HepG2 (cell line): ENCODE results near the gene CACHD1. TPM values are rescaled to one million over a fixed set of nuclear protein-coding genes. Genes with fewer than 3 reads are reported as not detected.

Experiments
- ATAC-seq: fragments of 200-7000 bp; cut with Tn5 transposase; 3 replicates; pipeline ENCODE4 v1.9.1; 2020; ENCODE audit warnings: mild to moderate bottlenecking, moderate library complexity
- BruUV-seq: library from RNA; stranded (reverse); fragments of 400-500 nt; replicated peaks from 2 replicates; lab custom pipeline; 2021; lab: Mats Ljungman, UMichigan
- CTCF ChIA-PET: fragments of 300-600 bp; formaldehyde crosslinking; extraction: SDS; loops from one replicate; lab custom pipeline; 2021; ENCODE audit warnings: low total read pairs, inconsistent platforms, low intra/inter-chr PET ratio; lab: Yijun Ruan, JAX
- POLR2A ChIA-PET: fragments of 350-600 bp; sonication (Branson Sonifier 250); formaldehyde crosslinking; loops from one replicate; lab custom pipeline; 2020; ENCODE audit warnings: antibody characterized with exemption, inconsistent platforms; lab: Yijun Ruan, JAX
- DNase-seq: peaks from one replicate; pipeline ENCODE4 v3.0.0-alpha.2; 2015; ENCODE audit warnings: low spot score
- FAIRE-seq: peaks from 3 replicates; lab custom pipeline; 2011; peaks lifted over from hg19 to GRCh38; lab: Jason Lieb, UNC
- H2AFZ ChIP-seq: one replicate; pipeline ENCODE4 v1.6.1; 2011; ENCODE audit warnings: low read length, inconsistent platforms
- H3K27ac ChIP-seq: fragments of 300-600 bp; 3 replicates; pipeline ENCODE4 v1.8.0; 2011; ENCODE audit warnings: mixed run types, mild to moderate bottlenecking, mixed read lengths, low read length, inconsistent platforms; ENCODE audit not compliant: insufficient read depth; ENCODE audit errors: extremely low read length
- H3K27me3 ChIP-seq, 2 experiments: fragments of 200-600 bp in 1 of 2; 2 replicates in 1 of 2; 3 replicates in 1 of 2; pipeline versions ENCODE4 v1.6.0 to v1.8.0; 2011; ENCODE audit warnings: low read length in 2 of 2, mild to moderate bottlenecking in 2 of 2, moderate library complexity in 2 of 2, inconsistent platforms in 1 of 2; ENCODE audit not compliant: insufficient read depth in 2 of 2, control insufficient read depth in 1 of 2
- H3K36me3 ChIP-seq, 2 experiments: fragments of 200-600 bp in 1 of 2; replicated peaks in 1 of 2; 2 replicates in 1 of 2; 3 replicates in 1 of 2; pipeline versions ENCODE4 v1.5.1 to v1.8.0; 2011; ENCODE audit warnings: low read length in 2 of 2, inconsistent platforms in 1 of 2; ENCODE audit not compliant: insufficient read depth in 2 of 2, control insufficient read depth in 1 of 2
- H3K4me1 ChIP-seq: 2 replicates; pipeline ENCODE4 v1.5.1; 2012; ENCODE audit warnings: low read length, inconsistent platforms; ENCODE audit not compliant: insufficient read depth
- H3K4me2 ChIP-seq: 2 replicates; pipeline ENCODE4 v1.6.0; 2011; ENCODE audit warnings: low read depth, low read length, inconsistent platforms
- H3K4me3 ChIP-seq, 3 experiments: fragments of 200-600 bp in 1 of 3; sonication (generic), shearing (Covaris generic) in 1 of 3; replicated peaks in 1 of 3; 2 replicates each; pipeline ENCODE4 v1.5.1; 2011 to 2016; ENCODE audit warnings: low read length in 3 of 3, inconsistent platforms in 2 of 3, low read depth in 2 of 3, mild to moderate bottlenecking in 2 of 3, control low read depth in 1 of 3, mixed read lengths in 1 of 3; ENCODE audit not compliant: insufficient read depth in 1 of 3
- H3K79me2 ChIP-seq: one replicate; pipeline ENCODE4 v1.6.1; 2011; ENCODE audit warnings: low read length, inconsistent platforms; ENCODE audit not compliant: insufficient read depth
- H3K9ac ChIP-seq: 2 replicates; pipeline ENCODE4 v1.6.0; 2011; ENCODE audit warnings: mild to moderate bottlenecking, low read depth, low read length, inconsistent platforms; ENCODE audit not compliant: insufficient read depth
- H3K9me3 ChIP-seq: 2 replicates; pipeline ENCODE4 v1.5.1; 2012; ENCODE audit warnings: mild to moderate bottlenecking, low read length
- H4K20me1 ChIP-seq: 2 replicates; pipeline ENCODE4 v1.6.0; 2011; ENCODE audit warnings: inconsistent platforms, mild to moderate bottlenecking, low read length, moderate library complexity; ENCODE audit not compliant: insufficient read depth
- BORCS8-MEF2B ChIP-seq: sonication (generic); formaldehyde crosslinking; IDR thresholded peaks from 2 replicates; pipeline ENCODE4 v1.8.0; 2022; ENCODE audit warnings: mild to moderate bottlenecking, missing genetic modification reagents
- GATAD2A ChIP-seq: IDR thresholded peaks from 2 replicates; pipeline ENCODE4 v1.6.1; 2016
- HNRNPL ChIP-seq: fragments of 200-400 bp; formaldehyde crosslinking; IDR thresholded peaks from 2 replicates; pipeline ENCODE4 v1.6.1; 2017; ENCODE audit warnings: mild to moderate bottlenecking, low read depth, low read length
- PITX1 ChIP-seq: sonication (generic); formaldehyde crosslinking; IDR thresholded peaks from 2 replicates; pipeline ENCODE4 v1.5.1; 2020; ENCODE audit warnings: mild to moderate bottlenecking, missing genetic modification reagents
- PTBP1 ChIP-seq: fragments of 200-400 bp; formaldehyde crosslinking; IDR thresholded peaks from 2 replicates; pipeline ENCODE4 v1.6.1; 2018; ENCODE audit warnings: low read length, low read depth; ENCODE audit not compliant: poor library complexity, severe bottlenecking
- RCOR2 ChIP-seq: IDR thresholded peaks from 2 replicates; pipeline ENCODE4 v1.6.1; 2016; ENCODE audit warnings: missing biosample characterization, missing genetic modification reagents
- ZNF619 ChIP-seq: sonication (generic); formaldehyde crosslinking; IDR thresholded peaks from 2 replicates; pipeline ENCODE4 v1.4.0; 2020; ENCODE audit warnings: mild to moderate bottlenecking, missing genetic modification reagents
- ZNF7 ChIP-seq: IDR thresholded peaks from 2 replicates; pipeline ENCODE4 v1.6.1; 2016; ENCODE audit warnings: missing biosample characterization, missing genetic modification reagents
- ZNF788 ChIP-seq: sonication (generic); formaldehyde crosslinking; IDR thresholded peaks from 2 replicates; pipeline ENCODE4 v1.5.0; 2020; ENCODE audit warnings: mild to moderate bottlenecking, missing genetic modification reagents, borderline replicate concordance
- WGBS: methylation state at CpG from one replicate; pipeline ENCODE4 v1.1.6; 2017; ENCODE audit warnings: low lambda C conversion rate; 5-methylcytosine and 5-hydroxymethylcytosine counted together
- in situ Hi-C: cut with HindIII; loops from 2 replicates; pipeline ENCODE4 v1.10.0; 2017; ENCODE audit warnings: low pct_unique_long_range_greater_than_20kb; ENCODE audit not compliant: extremely low pct_ligation_motif_present
- intact Hi-C: fragments of 100-400 bp; cut with micrococcal nuclease; formaldehyde crosslinking; loops from one replicate; pipeline ENCODE4 v1.10.0; 2022; ENCODE audit not compliant: unreplicated experiment
- polyA plus RNA-seq, 8 experiments: library from polyadenylated mRNA; depleted of rRNA in 3 of 8; stranded (reverse) in 7 of 8; unstranded in 1 of 8; fragments of >200 nt; fragmentation: Illumina TruSeq in 4 of 8; extraction: Trizol in 4 of 8; gene quantifications; 2 replicates each; pipeline versions ENCODE4 v1.2.1 to v1.2.3, GENCODE V29; 2011 to 2016; ENCODE audit warnings: low read depth in 4 of 8, missing spikeins in 1 of 8, mixed read lengths in 1 of 8; ENCODE audit not compliant: insufficient read depth in 1 of 8
- total RNA-seq, 5 experiments: library from RNA; depleted of rRNA; stranded (reverse); fragments of >200 nt; fragmentation: Illumina TruSeq; extraction: Trizol; gene quantifications; 2 replicates each; pipeline ENCODE4 v1.2.3, GENCODE V29; 2016; ENCODE audit warnings: low read depth in 1 of 5
- TF ChIP-seq, protein P1 (sequence below): sonication (generic); formaldehyde crosslinking; IDR thresholded peaks from 2 replicates; pipeline ENCODE4 v1.4.0; 2020; ENCODE audit warnings: missing genetic modification reagents; ENCODE audit errors: not compliant biosample characterization
- TF ChIP-seq, protein P2 (sequence below): sonication (generic); formaldehyde crosslinking; IDR thresholded peaks from 2 replicates; pipeline ENCODE4 v1.5.0; 2020; ENCODE audit warnings: missing genetic modification reagents
- TF ChIP-seq, protein P3 (sequence below): sonication (generic); formaldehyde crosslinking; IDR thresholded peaks from 2 replicates; pipeline ENCODE4 v1.8.0; 2022; ENCODE audit warnings: low read depth, missing genetic modification reagents
- TF ChIP-seq, protein P4 (sequence below): sonication (generic); formaldehyde crosslinking; IDR thresholded peaks from 2 replicates; pipeline ENCODE4 v1.5.1; 2020; ENCODE audit warnings: mild to moderate bottlenecking, missing genetic modification reagents, borderline replicate concordance
- TF ChIP-seq, protein P5 (sequence below): sonication (generic); formaldehyde crosslinking; IDR thresholded peaks from 2 replicates; pipeline ENCODE4 v1.8.0; 2022; ENCODE audit warnings: mild to moderate bottlenecking, missing genetic modification reagents, borderline replicate concordance
- TF ChIP-seq, protein P6 (sequence below): sonication (generic); formaldehyde crosslinking; IDR thresholded peaks from 2 replicates; pipeline ENCODE4 v1.5.1; 2020; ENCODE audit warnings: missing genetic modification reagents, mild to moderate bottlenecking, borderline replicate concordance

The CACHD1 gene
- total and polyA plus RNA-seq, 2 of the 13 experiments (the other 11 are each of a cell fraction or from before 2014, with no cell fraction given) = 0.11 TPM; not detected in 1

DNA sequence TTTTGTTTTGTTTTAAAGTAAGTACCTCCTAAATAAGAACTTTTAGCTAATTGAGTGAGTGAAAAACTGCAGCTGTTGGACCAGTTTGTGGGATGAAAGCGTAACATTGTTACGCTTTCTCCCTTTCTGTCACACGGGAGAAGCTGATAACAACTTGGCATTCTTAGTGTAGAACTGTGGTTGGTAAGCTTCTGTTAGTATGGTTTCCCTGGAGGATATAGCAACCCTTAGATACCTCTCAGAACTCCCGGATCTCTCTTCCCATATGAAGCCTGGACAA lies 98.2 kb downstream of the CACHD1 start (continued):
- TF ChIP-seq, protein P1, sequence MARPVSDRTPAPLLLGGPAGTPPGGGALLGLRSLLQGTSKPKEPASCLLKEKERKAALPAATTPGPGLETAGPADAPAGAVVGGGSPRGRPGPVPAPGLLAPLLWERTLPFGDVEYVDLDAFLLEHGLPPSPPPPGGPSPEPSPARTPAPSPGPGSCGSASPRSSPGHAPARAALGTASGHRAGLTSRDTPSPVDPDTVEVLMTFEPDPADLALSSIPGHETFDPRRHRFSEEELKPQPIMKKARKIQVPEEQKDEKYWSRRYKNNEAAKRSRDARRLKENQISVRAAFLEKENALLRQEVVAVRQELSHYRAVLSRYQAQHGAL = no peak
- TF ChIP-seq HNRNPL (no peak), ZNF619 (CRISPR knock-in tag) (no peak)
- TF ChIP-seq, protein P2, sequence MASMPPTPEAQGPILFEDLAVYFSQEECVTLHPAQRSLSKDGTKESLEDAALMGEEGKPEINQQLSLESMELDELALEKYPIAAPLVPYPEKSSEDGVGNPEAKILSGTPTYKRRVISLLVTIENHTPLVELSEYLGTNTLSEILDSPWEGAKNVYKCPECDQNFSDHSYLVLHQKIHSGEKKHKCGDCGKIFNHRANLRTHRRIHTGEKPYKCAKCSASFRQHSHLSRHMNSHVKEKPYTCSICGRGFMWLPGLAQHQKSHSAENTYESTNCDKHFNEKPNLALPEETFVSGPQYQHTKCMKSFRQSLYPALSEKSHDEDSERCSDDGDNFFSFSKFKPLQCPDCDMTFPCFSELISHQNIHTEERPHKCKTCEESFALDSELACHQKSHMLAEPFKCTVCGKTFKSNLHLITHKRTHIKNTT = no peak

DNA sequence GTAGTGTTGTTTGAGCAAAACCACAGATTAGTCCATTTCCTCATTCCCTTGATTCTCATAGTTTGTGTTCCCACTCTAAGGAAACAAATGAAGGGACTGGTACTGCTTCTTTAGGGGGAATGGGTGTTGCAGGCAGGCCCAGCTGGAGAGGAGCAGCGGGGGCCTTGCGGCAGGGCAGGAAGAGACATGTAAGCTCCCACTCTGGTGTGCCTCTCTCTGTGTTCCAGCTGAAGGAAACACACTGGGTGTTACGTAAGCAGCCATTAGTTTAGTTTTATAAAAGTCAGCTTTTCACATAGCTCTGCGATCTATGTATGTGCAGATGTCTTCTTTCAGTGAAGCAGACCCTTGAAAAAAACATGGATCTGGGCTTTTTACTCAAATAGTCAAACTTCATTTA lies 99.5 kb downstream of the CACHD1 start:
- in situ Hi-C loops (no loop called here), intact Hi-C loops (no loop called here)
- Histone ChIP-seq H3K9me3 (no peaks in the 10 kb centered on the region), H3K4me1 (no peaks in the 10 kb centered on the region), H3K79me2 (no peaks in the 10 kb centered on the region), H3K4me2 (no peak overlapping the region), H3K27me3 (no peaks in the 10 kb centered on the region), H3K9ac (no peak overlapping the region), H3K36me3 (no peaks in the 10 kb centered on the region), H3K27ac (no peak overlapping the region), H2AFZ (no peak overlapping the region), H3K4me3 (no peak overlapping the region), H4K20me1 (no peaks in the 10 kb centered on the region)
- no peak for DNase-seq
- FAIRE-seq = no peak
- ChIA-PET POLR2A (no interaction called here), CTCF (no interaction called here)
- no peak for ATAC-seq
- WGBS = 63% methylated on average over 3 of the region's 4 CpGs
- BruUV-seq = no TSS peak
- TF ChIP-seq, protein P3, sequence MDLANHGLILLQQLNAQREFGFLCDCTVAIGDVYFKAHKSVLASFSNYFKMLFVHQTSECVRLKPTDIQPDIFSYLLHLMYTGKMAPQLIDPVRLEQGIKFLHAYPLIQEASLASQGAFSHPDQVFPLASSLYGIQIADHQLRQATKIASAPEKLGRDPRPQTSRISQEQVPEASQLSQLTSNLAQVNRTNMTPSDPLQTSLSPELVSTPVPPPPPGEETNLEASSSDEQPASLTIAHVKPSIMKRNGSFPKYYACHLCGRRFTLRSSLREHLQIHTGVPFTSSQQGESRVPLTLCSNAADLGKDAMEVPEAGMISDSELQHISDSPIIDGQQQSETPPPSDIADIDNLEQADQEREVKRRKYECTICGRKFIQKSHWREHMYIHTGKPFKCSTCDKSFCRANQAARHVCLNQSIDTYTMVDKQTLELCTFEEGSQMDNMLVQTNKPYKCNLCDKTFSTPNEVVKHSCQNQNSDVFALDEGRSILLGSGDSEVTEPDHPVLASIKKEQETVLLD (CRISPR knock-in tag) = no peak
- TF ChIP-seq GATAD2A (no peak), ZNF788 (CRISPR knock-in tag) (no peak), BORCS8-MEF2B (no peak), ZNF7 (CRISPR knock-in tag) (no peak), PITX1 (CRISPR knock-in tag) (no peak), PTBP1 (no peak), RCOR2 (CRISPR knock-in tag) (no peak)
- TF ChIP-seq, protein P4, sequence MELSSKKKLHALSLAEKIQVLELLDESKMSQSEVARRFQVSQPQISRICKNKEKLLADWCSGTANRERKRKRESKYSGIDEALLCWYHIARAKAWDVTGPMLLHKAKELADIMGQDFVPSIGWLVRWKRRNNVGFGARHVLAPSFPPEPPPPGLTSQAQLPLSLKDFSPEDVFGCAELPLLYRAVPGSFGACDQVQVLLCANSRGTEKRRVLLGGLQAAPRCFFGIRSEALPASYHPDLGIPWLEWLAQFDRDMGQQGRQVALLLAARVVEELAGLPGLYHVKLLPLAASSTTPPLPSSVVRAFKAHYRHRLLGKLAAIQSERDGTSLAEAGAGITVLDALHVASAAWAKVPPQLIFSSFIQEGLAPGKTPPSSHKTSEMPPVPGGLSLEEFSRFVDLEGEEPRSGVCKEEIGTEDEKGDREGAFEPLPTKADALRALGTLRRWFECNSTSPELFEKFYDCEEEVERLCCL (CRISPR knock-in tag) = no peak
- TF ChIP-seq, protein P5, sequence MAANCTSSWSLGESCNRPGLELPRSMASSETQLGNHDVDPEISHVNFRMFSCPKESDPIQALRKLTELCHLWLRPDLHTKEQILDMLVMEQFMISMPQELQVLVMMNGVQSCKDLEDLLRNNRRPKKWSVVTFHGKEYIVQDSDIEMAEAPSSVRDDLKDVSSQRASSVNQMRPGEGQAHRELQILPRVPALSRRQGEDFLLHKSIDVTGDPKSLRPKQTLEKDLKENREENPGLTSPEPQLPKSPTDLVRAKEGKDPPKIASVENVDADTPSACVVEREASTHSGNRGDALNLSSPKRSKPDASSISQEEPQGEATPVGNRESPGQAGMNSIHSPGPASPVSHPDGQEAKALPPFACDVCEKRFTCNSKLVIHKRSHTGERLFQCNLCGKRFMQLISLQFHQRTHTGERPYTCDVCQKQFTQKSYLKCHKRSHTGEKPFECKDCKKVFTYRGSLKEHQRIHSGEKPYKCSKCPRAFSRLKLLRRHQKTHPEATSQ = no peak
- TF ChIP-seq, protein P6, sequence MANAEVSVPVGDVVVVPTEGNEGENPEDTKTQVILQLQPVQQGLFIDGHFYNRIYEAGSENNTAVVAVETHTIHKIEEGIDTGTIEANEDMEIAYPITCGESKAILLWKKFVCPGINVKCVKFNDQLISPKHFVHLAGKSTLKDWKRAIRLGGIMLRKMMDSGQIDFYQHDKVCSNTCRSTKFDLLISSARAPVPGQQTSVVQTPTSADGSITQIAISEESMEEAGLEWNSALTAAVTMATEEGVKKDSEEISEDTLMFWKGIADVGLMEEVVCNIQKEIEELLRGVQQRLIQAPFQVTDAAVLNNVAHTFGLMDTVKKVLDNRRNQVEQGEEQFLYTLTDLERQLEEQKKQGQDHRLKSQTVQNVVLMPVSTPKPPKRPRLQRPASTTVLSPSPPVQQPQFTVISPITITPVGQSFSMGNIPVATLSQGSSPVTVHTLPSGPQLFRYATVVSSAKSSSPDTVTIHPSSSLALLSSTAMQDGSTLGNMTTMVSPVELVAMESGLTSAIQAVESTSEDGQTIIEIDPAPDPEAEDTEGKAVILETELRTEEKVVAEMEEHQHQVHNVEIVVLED (CRISPR knock-in tag) = no peak
